Liver (tissue), 9 donors: ENCODE measurements around the gene CTSA. TPM values are rescaled to one million over a fixed set of nuclear protein-coding genes. Genes with fewer than 3 reads are reported as not detected.

Experiments used
- DNase-seq: peaks from one replicate; pipeline ENCODE4 v3.0.0-alpha.2; 2017; ENCODE audit warnings: low spot score
- H3K27ac ChIP-seq, 2 donors: one replicate each; pipeline ENCODE4 v1.7.0; 2013; ENCODE audit warnings: inconsistent platforms in 2 of 2, low read length in 2 of 2, control low read depth in 1 of 2, low read depth in 1 of 2, mild to moderate bottlenecking in 1 of 2
- H3K27me3 ChIP-seq, 4 donors: one replicate each; pipeline versions ENCODE4 v1.6.1 to v1.7.0; 2013; ENCODE audit warnings: low read length in 3 of 4, inconsistent platforms in 1 of 4, mild to moderate bottlenecking in 1 of 4, moderate library complexity in 1 of 4; ENCODE audit not compliant: control insufficient read depth in 4 of 4, insufficient read depth in 4 of 4
- H3K36me3 ChIP-seq, 4 donors: one replicate each; pipeline versions ENCODE4 v1.6.1 to v1.7.0; 2013; ENCODE audit warnings: low read length in 3 of 4, mild to moderate bottlenecking in 3 of 4, low read depth in 1 of 4, moderate library complexity in 1 of 4; ENCODE audit not compliant: control insufficient read depth in 4 of 4, insufficient read depth in 3 of 4
- H3K4me1 ChIP-seq, 4 donors: one replicate each; pipeline versions ENCODE4 v1.6.1 to v1.7.0; 2013; ENCODE audit warnings: low read length in 3 of 4, mild to moderate bottlenecking in 3 of 4, moderate library complexity in 1 of 4; ENCODE audit not compliant: control insufficient read depth in 4 of 4, insufficient read depth in 4 of 4
- H3K4me3 ChIP-seq, 3 donors: one replicate each; pipeline versions ENCODE4 v1.6.1 to v1.7.0; 2013; ENCODE audit warnings: low read length in 3 of 3, control low read depth in 1 of 3, low read depth in 1 of 3, mild to moderate bottlenecking in 1 of 3
- H3K9ac ChIP-seq, 2 donors: one replicate each; pipeline ENCODE4 v1.7.0; 2013; ENCODE audit warnings: low read length in 2 of 2, mild to moderate bottlenecking in 2 of 2, moderate library complexity in 2 of 2, control low read depth in 1 of 2, low read depth in 1 of 2
- H3K9me3 ChIP-seq, 4 donors: one replicate each; pipeline versions ENCODE4 v1.6.1 to v1.7.0; 2013; ENCODE audit warnings: low read length in 3 of 4; ENCODE audit not compliant: control insufficient read depth in 4 of 4
- CTCF ChIP-seq: fragments of 150-350 bp; IDR thresholded peaks from 2 replicates; pipeline ENCODE4 v1.5.1; 2017; ENCODE audit warnings: improper control_type of control experiment, low read depth, low read length; ENCODE audit not compliant: missing input control
- EGR1 ChIP-seq, 2 donors: IDR thresholded peaks; 2 replicates each; pipeline ENCODE4 v1.6.1; 2016 to 2018; ENCODE audit warnings: antibody characterized with exemption in 2 of 2, low read depth in 2 of 2
- FOXA1 ChIP-seq: IDR thresholded peaks from 2 replicates; pipeline ENCODE4 v1.6.1; 2016; ENCODE audit warnings: antibody characterized with exemption
- GABPA ChIP-seq, 2 donors: IDR thresholded peaks in 1 of 2; conservative IDR thresholded peaks in 1 of 2; 2 replicates each; pipeline ENCODE4 v1.6.1; 2016; ENCODE audit warnings: antibody characterized with exemption in 2 of 2, mild to moderate bottlenecking in 1 of 2, moderate library complexity in 1 of 2
- HNF4A ChIP-seq, 2 donors: conservative IDR thresholded peaks; 2 replicates each; pipeline ENCODE4 v1.6.1; 2016; ENCODE audit warnings: antibody characterized with exemption in 2 of 2, mild to moderate bottlenecking in 2 of 2
- JUND ChIP-seq, 2 donors: IDR thresholded peaks; 2 replicates each; pipeline ENCODE4 v1.6.1; 2016; ENCODE audit warnings: antibody characterized with exemption in 2 of 2
- NR2F2 ChIP-seq: IDR thresholded peaks from 2 replicates; pipeline ENCODE4 v1.6.1; 2016; ENCODE audit warnings: antibody characterized with exemption
- RAD21 ChIP-seq, 2 donors: IDR thresholded peaks; 2 replicates each; pipeline ENCODE4 v1.6.1; 2016; ENCODE audit warnings: antibody characterized with exemption in 2 of 2, mild to moderate bottlenecking in 2 of 2
- REST ChIP-seq: IDR thresholded peaks from 2 replicates; pipeline ENCODE4 v1.6.1; 2016; ENCODE audit warnings: antibody characterized with exemption, mild to moderate bottlenecking
- RXRA ChIP-seq, 2 donors: IDR thresholded peaks; 2 replicates each; pipeline ENCODE4 v1.6.1; 2017 to 2018; ENCODE audit warnings: antibody characterized with exemption in 2 of 2, mild to moderate bottlenecking in 1 of 2
- TAF1 ChIP-seq: conservative IDR thresholded peaks from 2 replicates; pipeline ENCODE4 v1.6.1; 2016; ENCODE audit warnings: antibody characterized with exemption, mild to moderate bottlenecking
- YY1 ChIP-seq: IDR thresholded peaks from 2 replicates; pipeline ENCODE4 v1.6.1; 2016; ENCODE audit warnings: antibody characterized with exemption, mild to moderate bottlenecking
- whole genome bisulfite sequencing: extraction: QIAGEN DNeasy Blood & Tissue Kit; methylation state at CpG from one replicate; pipeline ENCODE4 v1.1.7; 2013; 5-methylcytosine and 5-hydroxymethylcytosine counted together
- polyA plus RNA-seq, 2 donors: library from polyadenylated mRNA; stranded (reverse) in 1 of 2; unstranded in 1 of 2; fragments of 200-250 nt in 1 of 2; fragments of >200 nt in 1 of 2; fragmentation: Nextera tagmentation in 1 of 2; extraction: Ambion mirVana in 1 of 2; gene quantifications; one replicate each; pipeline versions ENCODE4 v1.2.1 to v1.2.3, GENCODE V29; 2013 to 2015
- total RNA-seq, 2 donors: library from RNA; depleted of rRNA; stranded (reverse); fragments of >200 nt; gene quantifications; one replicate each; pipeline ENCODE4 v1.2.3, GENCODE V29; 2014
- donor health status: healthy.
- donor health status: healthy.
- donor health status: healthy.
- donor health status: healthy.
- donor health status: healthy.

Gene CTSA
- total and polyA plus RNA-seq, 4 donors = 45.6 to 151 (median 76.4) TPM

- 93% methylated on average over 6 of the region's 6 CpGs for WGBS
- no peaks in the 10 kb centered on the region for H3K27me3 ChIP-seq
- H3K27ac ChIP-seq = peak overlapping the region in 1 of 2 donors; percentile 17
- no peak overlapping the region for H3K4me3 ChIP-seq
- DNase-seq = no peak
- H3K9me3 ChIP-seq = no peaks in the 10 kb centered on the region
- no peak overlapping the region for H3K9ac ChIP-seq
- peaks cover 5 to 16% (median 12%) of the 10 kb centered on the region in 4 donors for H3K4me1 ChIP-seq
- no peak for TF ChIP-seq NR2F2
- peaks cover 16 to 77% (median 53%) of the 10 kb centered on the region in 4 donors for H3K36me3 ChIP-seq
Observed at GRCh38 chr20:45943613-45944012, 52.5 kb downstream of the CTSA start.

GRCh38 chr20:45944151-45944964, 53.2 kb downstream of the CTSA start:
- no peak overlapping the region for H3K9ac ChIP-seq
- TF ChIP-seq FOXA1 = no peak
- peak in 1 of 2 donors; percentile 32 for TF ChIP-seq HNF4A (conservative IDR thresholded peaks at IDR 0.05)
- TF ChIP-seq JUND (IDR thresholded peaks at IDR 0.05) = peak in 1 of 2 donors; percentile 16
- TF ChIP-seq EGR1 (IDR thresholded peaks at IDR 0.05; ENCODE audit: low read depth in 2 of 2) = no peak
- TF ChIP-seq RAD21 (IDR thresholded peaks at IDR 0.05) = no peak
- peaks cover 19 to 77% (median 52%) of the 10 kb centered on the region in 4 donors for H3K36me3 ChIP-seq
- DNase-seq = no peak
- WGBS = 89% methylated on average over 15 of the region's 15 CpGs
- no peak overlapping the region for H3K4me3 ChIP-seq
- no peaks in the 10 kb centered on the region for H3K27me3 ChIP-seq
- H3K9me3 ChIP-seq = no peaks in the 10 kb centered on the region
- peaks cover 5 to 16% (median 12%) of the 10 kb centered on the region in 4 donors for H3K4me1 ChIP-seq
- peak overlapping the region in 1 of 2 donors; percentile 17 for H3K27ac ChIP-seq

- no peak for DNase-seq
- H3K4me3 ChIP-seq = no peak overlapping the region
- peaks cover 19 to 77% (median 47%) of the 10 kb centered on the region in 4 donors for H3K36me3 ChIP-seq
- H3K4me1 ChIP-seq = peaks cover 5 to 16% (median 12%) of the 10 kb centered on the region in 4 donors
- 92% methylated on average over 19 of the region's 19 CpGs for WGBS
- no peaks in the 10 kb centered on the region for H3K9me3 ChIP-seq
- no peaks in the 10 kb centered on the region for H3K27me3 ChIP-seq
- H3K9ac ChIP-seq = no peak overlapping the region
- peak overlapping the region; percentile 52 to 92 for H3K27ac ChIP-seq
- TF ChIP-seq EGR1 (IDR thresholded peaks at IDR 0.05; ENCODE audit: low read depth in 2 of 2) (no peak), TAF1 (no peak), YY1 (no peak), RXRA (IDR thresholded peaks at IDR 0.05) (no peak), NR2F2 (no peak), REST (no peak), CTCF (no peak), GABPA (IDR thresholded peaks at IDR 0.05 in 1 of 2, conservative IDR thresholded peaks at IDR 0.05 in 1 of 2) (no peak)
Observed at GRCh38 chr20:45944965-45945677, 54.0 kb downstream of the CTSA start.
